Urinary bladder (tissue), 4 donors: Measurements from ENCODE around the gene ZNF491. TPM values are rescaled to one million over a fixed set of nuclear protein-coding genes. Genes with fewer than 3 reads are reported as not detected.
"Not testable (repeated sequence)": the region's sequence is repeated elsewhere in the genome, so short reads cannot be mapped to it uniquely, and the experiment has no call there.

Source experiments
- DNase-seq: peaks from one replicate; pipeline ENCODE4 v3.0.0-alpha.2; 2015; ENCODE audit errors: extremely low spot score
- H3K27ac ChIP-seq: one replicate; pipeline ENCODE4 v1.5.1; 2013; ENCODE audit warnings: low read depth, mild to moderate bottlenecking, moderate library complexity
- H3K36me3 ChIP-seq: one replicate; pipeline ENCODE4 v1.6.1; 2013; ENCODE audit warnings: mild to moderate bottlenecking, moderate library complexity; ENCODE audit not compliant: insufficient read depth
- H3K4me1 ChIP-seq: one replicate; pipeline ENCODE4 v1.6.1; 2013; ENCODE audit warnings: mild to moderate bottlenecking, moderate library complexity; ENCODE audit not compliant: insufficient read depth
- H3K4me3 ChIP-seq: one replicate; pipeline ENCODE4 v1.5.1; 2013; ENCODE audit warnings: low read depth, low read length
- WGBS: extraction: QIAGEN DNeasy Blood & Tissue Kit; methylation state at CpG from one replicate; pipeline ENCODE4 v1.1.7; 2013; 5-methylcytosine and 5-hydroxymethylcytosine counted together
- polyA plus RNA-seq: library from polyadenylated mRNA; stranded (reverse); fragments of 200-250 nt; gene quantifications from one replicate; pipeline ENCODE4 v1.2.3, GENCODE V29; 2013
- total RNA-seq: library from RNA; depleted of rRNA; stranded (reverse); fragments of >200 nt; gene quantifications from one replicate; pipeline ENCODE4 v1.2.3, GENCODE V29; 2014
- donor health status: healthy with polysubstance abuse.
- donor health status: healthy.

ZNF491 gene
- total and polyA plus RNA-seq, 2 donors, result 1.6 to 8.6 TPM

DNA sequence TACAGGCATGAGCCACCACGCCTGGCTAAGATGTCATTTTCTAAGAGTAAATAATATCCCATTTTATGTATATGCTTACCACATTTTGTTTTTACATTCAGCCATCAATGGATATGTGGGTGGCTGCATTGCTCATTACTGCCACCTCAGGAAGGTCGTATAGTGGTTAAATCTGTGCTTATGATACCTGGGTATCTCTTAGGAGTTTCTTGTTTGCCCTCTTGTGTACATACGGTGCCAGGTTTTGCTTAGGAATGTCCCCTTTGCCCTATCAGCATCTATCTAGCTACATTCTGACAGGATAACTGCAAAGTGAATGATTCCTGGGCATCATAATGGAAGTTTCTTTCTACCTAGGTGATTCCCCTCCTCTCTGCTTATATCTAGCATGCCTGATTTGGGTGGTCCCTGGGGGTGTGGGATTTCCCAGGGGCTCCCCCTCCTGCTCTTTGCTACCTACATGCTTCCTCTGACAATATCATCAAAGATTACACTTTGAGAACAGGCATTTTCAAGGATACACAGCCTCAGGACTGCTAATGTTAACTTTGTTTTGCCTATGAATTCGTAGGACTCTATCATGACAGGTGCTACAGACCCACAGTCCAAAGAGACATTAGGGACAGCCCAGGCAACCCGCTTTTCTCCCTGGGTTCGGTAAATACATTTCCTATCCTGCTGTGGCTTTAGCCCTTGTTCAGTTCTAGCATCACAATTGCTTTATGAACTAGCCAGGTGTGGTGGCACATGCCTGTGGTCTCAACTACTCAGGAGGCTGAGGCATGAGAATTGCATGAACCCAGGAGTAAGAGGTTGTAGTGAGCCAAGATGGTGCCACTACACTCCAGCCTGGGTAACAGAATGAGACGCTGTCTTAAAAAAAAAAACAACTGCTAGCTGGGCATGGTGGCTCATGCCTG, 30.9 kb downstream of the ZNF491 start:
- H3K27ac ChIP-seq, DNase-seq, H3K4me1 ChIP-seq, H3K4me3 ChIP-seq: not testable (repeated sequence)
- H3K36me3 ChIP-seq, result peaks cover 12% of the 10 kb centered on the region
- WGBS, result 93% methylated on average over 7 of the region's 7 CpGs

DNA sequence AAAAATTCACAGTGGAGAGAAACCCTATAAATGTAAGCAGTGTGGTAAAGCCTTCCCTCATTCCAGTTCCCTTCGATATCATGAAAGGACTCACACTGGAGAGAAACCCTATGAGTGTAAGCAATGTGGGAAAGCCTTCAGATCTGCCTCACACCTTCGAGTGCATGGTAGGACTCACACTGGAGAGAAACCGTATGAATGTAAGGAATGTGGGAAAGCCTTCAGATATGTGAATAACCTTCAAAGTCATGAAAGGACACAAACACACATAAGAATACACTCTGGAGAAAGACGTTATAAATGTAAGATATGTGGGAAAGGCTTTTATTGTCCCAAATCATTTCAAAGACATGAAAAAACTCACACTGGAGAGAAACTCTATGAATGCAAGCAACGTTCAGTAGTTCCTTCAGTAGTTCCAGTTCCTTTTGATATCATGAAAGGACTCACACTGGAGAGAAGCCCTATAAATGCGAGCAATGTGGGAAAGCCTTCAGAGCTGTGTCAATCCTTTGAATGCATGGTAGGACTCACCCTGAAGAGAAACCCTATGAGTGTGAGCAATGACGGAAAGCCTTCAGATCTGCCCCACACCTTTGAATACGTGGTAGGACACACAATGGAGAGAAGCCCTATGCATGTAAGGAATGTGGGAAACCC, 34.1 kb downstream of the ZNF491 start:
- peaks cover 12% of the 10 kb centered on the region for H3K36me3 ChIP-seq
- H3K27ac ChIP-seq, result no peak overlapping the region
- H3K4me1 ChIP-seq, result no peaks in the 10 kb centered on the region
- WGBS, result 96% methylated on average over 8 of the region's 8 CpGs
- H3K4me3 ChIP-seq, result no peak overlapping the region
- no peak for DNase-seq

DNA sequence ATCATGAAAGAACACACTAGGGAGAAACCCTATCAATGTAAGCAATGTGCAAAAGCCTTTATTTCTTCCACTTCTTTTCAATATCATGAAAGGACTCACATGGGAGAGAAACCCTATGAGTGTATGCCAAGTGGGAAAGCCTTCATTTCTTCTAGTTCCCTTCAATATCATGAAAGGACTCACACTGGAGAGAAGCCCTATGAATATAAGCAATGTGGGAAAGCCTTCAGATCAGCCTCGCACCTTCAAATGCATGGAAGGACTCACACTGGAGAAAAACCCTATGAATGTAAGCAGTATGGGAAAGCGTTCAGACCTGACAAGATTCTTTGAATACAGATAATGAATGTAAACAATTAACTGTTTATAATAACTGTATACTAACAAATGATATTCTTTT, 35.2 kb downstream of the ZNF491 start:
- H3K4me1 ChIP-seq, result no peaks in the 10 kb centered on the region
- H3K4me3 ChIP-seq, result no peak overlapping the region
- peaks cover 12% of the 10 kb centered on the region for H3K36me3 ChIP-seq
- H3K27ac ChIP-seq, result no peak overlapping the region
- DNase-seq, result no peak
- 99% methylated on average over 2 of the region's 2 CpGs for WGBS

DNA sequence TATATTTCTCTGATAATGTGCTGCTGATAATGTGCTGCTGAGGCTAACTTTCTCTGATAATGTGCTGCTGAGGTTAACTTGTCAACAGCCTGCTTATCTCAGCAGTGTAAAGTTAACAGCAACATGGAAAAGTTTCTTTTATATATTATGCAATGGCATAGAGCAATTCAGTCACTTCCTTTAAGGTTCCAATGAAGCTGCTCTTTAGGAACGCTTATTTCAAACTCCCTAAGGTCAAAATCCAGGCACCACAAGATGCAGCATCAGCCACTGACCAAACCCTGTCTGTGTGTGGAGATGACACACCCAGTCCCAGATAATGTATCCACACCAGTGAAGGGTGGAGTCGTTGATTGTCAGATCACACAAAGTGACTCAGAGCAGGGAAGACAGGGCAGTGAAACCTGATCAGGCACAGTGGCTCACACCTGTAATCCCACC, 37.3 kb downstream of the ZNF491 start:
- not testable (repeated sequence) for H3K4me3 ChIP-seq, H3K27ac ChIP-seq, DNase-seq, H3K4me1 ChIP-seq, H3K36me3 ChIP-seq
- WGBS, result 82% methylated on average over 2 of the region's 2 CpGs

DNA sequence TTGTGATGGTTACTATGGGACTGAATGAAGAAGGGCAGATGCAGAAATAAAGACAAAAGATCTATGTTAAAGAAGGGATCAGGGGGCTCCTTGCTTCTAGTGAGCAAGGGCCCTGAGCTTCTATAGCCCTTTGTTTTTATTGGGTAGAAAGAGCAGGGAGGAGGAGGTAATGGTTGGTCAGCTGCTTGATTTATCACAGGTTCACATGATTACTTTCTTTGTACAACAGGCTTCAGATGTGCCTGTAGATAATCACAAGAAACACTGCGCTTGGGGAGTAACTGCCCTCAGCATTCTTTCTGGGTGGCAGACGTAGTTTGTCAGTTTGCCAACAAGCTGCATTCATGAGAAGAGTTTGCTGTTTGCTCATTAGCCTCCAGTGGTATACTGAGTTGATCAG, 45.4 kb downstream of the ZNF491 start:
- H3K4me3 ChIP-seq, result no peak overlapping the region
- WGBS, result 43% methylated on average over 2 of the region's 2 CpGs
- H3K27ac ChIP-seq, result no peak overlapping the region
- DNase-seq, result no peak
- H3K36me3 ChIP-seq, result no peaks in the 10 kb centered on the region
- no peaks in the 10 kb centered on the region for H3K4me1 ChIP-seq

DNA sequence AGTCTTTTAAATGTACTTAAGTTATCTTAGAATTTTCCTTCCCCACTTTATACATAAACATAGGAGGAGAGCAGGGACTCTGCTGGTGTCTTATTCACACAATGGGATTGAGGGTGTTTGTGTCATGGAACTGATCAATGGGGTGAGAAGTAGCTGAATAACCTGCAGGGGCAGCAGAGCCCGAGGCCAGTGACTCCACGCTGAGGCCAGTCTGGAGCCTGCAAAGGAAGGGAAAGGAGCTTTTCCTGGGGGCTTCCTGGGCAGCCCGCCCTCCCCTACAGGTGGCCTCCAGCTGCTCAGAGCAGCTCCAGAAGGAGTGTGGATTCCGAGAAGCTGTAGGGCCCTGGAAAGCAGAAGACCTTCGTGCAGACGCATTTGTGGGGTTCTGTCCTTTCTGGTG, 49.3 kb downstream of the ZNF491 start:
- not testable (repeated sequence) for DNase-seq, H3K4me1 ChIP-seq, H3K27ac ChIP-seq, H3K36me3 ChIP-seq, H3K4me3 ChIP-seq
- WGBS, result 48% methylated on average over 6 of the region's 6 CpGs

DNA sequence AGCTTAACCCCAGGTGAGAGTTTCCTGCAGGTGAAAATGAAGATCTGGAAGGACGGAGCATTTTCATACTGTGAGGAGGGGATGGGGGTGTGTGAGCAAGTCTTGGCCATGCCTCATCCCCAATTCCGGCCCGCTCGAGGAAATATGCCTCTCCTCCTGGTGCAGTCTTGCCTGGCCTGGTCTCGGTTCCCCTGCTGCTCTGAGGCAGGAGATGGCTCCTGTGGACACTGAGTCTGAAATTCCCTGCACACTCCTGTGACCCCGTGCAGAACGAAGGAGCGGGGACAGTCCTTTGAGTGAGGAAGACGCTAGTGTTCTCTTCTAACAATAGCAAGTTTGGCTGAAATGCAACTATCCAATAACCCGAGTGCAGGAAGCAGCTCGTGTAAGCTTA, 49.9 kb downstream of the ZNF491 start:
- 20% methylated on average over 11 of the region's 11 CpGs for WGBS
- Histone ChIP-seq H3K4me3 (peak overlapping the region; percentile 62), H3K27ac (no peak overlapping the region), H3K36me3 (no peaks in the 10 kb centered on the region), H3K4me1 (no peaks in the 10 kb centered on the region)
- no peak for DNase-seq

DNA sequence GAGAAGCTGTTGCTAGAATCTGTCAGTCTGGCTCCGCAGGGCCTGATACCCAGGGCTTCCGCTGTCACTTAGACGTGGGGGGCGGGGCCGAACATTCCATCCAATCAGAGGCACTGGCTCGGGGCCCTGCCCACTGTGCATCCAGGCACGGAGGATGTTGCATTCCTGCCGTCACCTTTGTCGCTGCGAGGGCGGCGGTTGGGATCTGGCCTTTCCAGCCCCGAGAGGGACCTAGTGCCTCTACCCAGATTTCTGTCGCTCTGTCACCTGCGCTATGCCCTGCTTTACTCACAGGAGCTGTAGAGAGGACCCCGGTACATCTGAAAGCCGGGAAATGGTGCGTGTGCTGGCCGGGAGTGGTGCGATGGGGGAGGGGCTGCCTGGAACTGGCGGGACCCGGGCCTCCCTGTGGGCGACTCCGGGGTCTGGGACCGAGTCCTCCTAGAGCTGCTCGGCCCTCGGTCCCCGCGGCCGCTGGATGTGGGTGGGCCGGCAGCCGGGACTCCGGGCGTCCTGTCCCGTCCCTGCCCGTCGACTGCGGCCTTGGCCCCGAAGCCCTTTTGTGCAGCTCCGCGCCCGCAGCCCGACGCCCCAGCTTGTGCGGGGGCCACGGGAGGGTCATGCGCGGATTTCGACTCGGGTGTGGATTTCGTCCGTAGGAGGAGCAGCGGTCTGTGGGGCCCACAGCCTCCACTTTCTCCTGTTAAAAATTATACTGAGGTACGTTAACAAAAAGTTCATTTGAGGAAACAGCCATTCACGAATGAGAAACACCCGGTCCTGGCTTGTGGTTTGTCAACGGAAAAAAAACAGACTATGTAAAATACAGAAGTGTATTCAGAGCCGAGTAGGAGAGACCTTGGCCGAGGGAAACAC, 50.5 kb downstream of the ZNF491 start, which contains the start of gene ZNF439:
Gene ZNF439, plus strand, starts transcription at position 133 of the 876 bp plus-strand sequence. Its CDS starts 142 bp downstream, at position 275.
- Histone ChIP-seq H3K27ac (peak within 1 kb of the TSS; percentile 40), H3K4me1 (no peaks in the 10 kb centered on the region), H3K36me3 (no peaks in the 10 kb centered on the region), H3K4me3 (peak within 1 kb of the TSS; percentile 62)
- under 1% methylated on average over 59 of the region's 59 CpGs for WGBS
- peak; percentile 80 for DNase-seq

DNA sequence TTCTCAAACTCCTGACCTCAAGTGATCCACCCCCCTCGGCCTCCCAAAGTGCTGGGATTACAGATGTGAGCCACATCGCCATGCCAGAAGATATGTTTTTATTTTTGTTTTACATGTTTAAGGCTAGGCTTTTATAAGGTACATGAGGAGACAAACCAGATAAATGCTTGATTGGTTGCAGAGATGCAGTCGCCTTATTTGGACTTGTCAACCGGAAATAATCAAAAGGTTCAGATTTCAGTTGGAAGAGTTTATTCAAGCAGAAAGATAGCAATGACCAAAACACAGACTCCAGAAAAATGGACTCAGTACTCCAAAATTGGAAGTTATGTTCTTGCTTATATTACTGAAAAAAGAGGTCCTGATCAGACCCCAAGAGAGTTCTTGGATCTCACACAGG, 52.0 kb downstream of the ZNF491 start:
- DNase-seq, H3K27ac ChIP-seq, H3K36me3 ChIP-seq, H3K4me1 ChIP-seq, H3K4me3 ChIP-seq: not testable (repeated sequence)
- 85% methylated on average over 4 of the region's 4 CpGs for WGBS

DNA sequence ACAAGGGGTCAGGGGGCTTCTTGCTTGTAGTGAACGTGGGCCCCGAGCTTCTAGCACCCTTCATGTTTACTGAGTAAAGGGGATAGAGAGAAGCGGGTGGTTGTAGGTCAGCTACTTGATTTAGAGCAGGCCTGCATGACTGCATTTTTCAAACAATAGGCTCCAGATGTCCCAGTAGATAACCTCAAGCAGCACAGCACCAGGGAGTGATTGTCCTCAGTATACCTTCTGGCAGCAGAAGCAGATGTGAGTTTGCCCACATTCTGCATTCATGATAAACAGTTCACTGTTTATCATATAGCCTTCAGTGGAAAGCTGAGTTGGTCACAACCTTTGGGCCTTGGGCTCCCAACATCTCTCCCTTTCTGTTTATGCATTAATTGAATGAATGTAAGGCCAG, 55.0 kb downstream of the ZNF491 start:
- DNase-seq, result no peak

DNA sequence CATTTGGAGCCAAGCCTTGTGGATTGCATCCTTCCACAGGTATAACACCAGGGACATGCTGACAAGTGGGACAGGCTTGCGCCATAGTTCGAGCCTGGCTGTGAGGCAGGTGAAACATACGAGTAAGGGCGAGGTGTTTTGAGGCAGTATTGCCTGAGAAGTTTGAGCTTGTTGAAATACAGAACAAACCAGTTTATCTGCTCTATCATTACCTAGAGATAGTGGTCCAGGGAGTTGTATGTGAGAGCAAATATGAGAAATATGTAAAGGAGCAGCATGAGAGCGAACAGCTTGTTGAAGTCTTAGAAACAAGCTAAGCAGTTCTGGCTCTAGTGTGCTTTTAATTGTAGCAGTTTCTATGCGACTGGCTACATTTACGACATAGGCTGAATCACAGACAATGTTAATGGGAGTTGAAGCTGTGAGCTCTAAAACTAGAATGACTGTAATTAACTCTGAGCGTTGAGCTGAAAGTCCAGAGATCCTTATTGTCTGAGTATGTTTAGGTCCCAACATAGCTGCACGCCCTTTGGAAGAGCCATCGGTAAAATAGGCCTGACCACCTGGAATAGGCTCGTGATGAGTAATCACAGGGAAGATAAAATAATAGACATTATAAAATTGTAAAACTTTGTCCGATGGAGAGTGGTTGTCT, 58.4 kb downstream of the ZNF491 start:
- Histone ChIP-seq H3K27ac (no peak overlapping the region), H3K4me3 (no peak overlapping the region), H3K4me1 (no peaks in the 10 kb centered on the region), H3K36me3 (no peaks in the 10 kb centered on the region)
- no peak for DNase-seq
- 86% methylated on average over 12 of the region's 12 CpGs for WGBS

More for the DNA sequence above, 55.0 kb downstream of the ZNF491 start:
- 94% methylated on average over 3 of the region's 3 CpGs for WGBS
- Histone ChIP-seq H3K27ac (no peak overlapping the region), H3K4me1 (no peaks in the 10 kb centered on the region), H3K36me3 (no peaks in the 10 kb centered on the region), H3K4me3 (no peak overlapping the region)
